NOMO-1 treated with dmso at 0.1 percent for 144 hours (cell line): ENCODE data around the gene NXN.

Experiments used
- DNase-seq: peaks from one replicate; lab custom pipeline; 2025; ENCODE audit not compliant: unreplicated experiment; lab: John Stamatoyannopoulos, UW

The NXN gene

GRCh38 chr17:979539-980405 lies at the start of gene NXN:
NXN (minus strand) TSS chr17:979776.
- DNase-seq, result peak; percentile 17

DNA sequence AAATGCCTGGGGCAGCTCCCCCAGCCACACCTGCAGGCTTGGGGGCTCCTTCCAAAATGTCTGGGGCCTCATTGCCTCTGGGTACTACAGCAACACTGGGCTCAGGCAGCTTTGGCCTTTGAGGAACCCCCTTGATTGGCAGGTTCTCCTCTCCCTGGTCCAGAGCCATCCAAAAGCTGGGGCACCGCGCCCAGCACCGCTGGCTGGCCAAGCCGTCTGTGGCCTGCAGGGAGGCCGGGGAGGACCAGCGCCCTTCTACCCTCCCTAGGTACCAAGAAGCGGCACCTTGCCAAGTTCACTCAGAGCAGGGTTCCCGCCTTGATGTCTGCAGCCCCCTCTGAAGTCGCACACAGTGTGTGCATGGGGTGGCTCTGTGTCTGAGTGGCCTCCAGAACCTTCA lies 47.5 kb upstream of the NXN start:
- DNase-seq, result no peak

GRCh38 chr17:1026599-1026975 lies 47.0 kb upstream of the NXN start:
- no peak for DNase-seq

- DNase-seq, result no peak
Measured at GRCh38 chr17:1025733-1026598, 46.4 kb upstream of the NXN start.

DNA sequence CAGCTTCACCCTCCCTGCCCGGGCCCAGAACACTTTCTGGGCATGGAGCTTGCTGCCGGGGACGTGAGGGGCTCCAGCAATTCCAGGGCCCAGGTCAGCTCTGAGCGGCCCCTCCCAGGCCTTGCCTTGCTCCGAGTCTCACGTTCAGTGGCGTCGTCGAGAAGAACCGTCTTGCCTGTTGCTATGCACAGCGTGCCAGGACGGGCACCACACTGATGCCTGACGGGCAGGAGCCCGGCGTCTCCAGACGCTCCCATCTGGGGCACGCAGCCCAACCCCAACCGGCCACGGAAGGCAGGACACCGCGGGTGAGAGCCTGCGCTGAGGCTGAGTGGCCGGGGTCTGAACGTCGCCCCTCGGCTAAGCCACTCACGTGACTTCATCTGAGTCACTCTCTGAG lies 44.5 kb upstream of the NXN start:
- DNase-seq, result no peak

DNA sequence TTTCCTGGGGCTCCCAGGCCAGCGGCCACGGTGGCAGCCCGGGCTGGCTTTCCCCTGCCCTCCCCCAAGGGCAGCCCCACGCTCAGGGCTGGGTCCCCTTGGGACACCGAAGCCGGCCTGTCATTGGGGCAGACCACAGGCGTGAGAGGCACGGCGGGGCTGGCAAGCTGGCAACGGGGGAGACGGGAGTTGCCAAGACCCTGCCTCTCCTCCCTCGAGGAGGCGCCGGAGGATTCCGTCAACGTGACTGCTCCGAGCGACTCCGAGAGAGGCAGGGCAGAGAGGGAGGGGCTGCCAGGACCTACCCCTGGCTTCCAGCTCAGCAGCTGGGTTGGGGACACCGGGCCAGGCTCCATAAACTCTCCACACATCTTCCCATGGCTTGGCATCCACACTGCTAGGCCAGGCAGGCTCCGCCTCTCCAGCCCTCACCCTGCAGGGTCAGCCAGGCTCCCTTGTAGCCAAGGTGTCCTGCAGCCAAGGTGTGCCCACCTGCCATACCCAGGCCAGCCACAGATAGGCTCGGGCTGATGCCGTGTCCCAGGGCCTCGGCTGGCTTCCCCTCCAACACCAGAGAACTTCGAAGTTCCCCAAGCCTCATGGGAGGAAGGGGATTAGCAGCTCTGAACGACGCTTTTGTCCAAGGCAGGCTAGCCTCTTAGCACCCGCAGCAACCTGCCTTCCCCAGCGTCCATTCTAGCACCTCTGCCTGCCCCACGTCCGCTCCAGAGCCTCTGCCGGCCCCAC lies 42.9 kb upstream of the NXN start:
- no peak for DNase-seq

GRCh38 chr17:1021147-1021546 lies 41.6 kb upstream of the NXN start:
- DNase-seq, result no peak

GRCh38 chr17:1019451-1019850 lies 39.9 kb upstream of the NXN start:
- DNase-seq, result no peak

GRCh38 chr17:1018547-1018946 lies 39.0 kb upstream of the NXN start:
- DNase-seq, result no peak

DNA sequence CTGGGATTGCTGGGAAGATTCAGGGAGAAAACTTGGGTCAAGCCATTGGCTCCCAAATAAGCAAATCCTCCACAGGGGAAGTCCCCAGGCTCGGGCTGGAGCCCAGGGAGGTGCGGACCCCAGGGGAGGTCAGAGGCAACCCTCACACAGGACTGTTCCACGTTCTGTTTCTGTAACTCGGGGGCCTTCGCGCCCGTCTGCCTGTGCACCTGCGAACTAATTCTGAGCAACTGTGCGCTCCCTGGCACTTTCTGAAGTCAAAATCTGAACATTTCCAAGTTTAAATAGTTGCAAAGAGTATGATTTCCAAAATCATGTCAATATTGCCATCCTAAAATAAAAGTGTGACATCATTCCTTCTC lies 34.1 kb upstream of the NXN start:
- no peak for DNase-seq

- DNase-seq, result no peak
Measured at GRCh38 chr17:1012823-1013728, 33.5 kb upstream of the NXN start.

- DNase-seq, result no peak
Measured at GRCh38 chr17:1011760-1012735, 32.5 kb upstream of the NXN start.

- DNase-seq, result no peak
Measured at GRCh38 chr17:1011138-1011537, 31.6 kb upstream of the NXN start.

DNA sequence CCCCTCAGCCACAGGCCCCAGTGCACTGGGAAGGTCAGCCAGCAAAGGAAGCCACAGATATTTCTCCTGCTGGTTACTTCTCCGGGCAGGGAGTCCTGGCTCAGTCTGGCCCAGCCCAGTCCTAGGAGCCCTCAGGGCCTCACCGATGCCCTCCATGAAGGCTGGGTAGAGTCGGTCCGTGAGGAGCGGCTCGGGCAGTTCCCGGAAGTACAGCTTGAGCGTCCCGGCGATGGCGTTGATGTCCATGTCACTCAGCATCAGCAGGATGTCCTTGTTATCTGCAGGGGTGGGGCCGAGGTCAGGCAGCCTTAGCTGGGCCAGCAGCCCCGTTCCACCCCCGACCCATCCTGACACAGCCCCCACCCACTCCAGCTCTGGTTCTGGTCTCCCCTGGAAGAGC lies 31.0 kb upstream of the NXN start:
- no peak for DNase-seq

GRCh38 chr17:1010086-1010450 lies 30.5 kb upstream of the NXN start:
- DNase-seq, result no peak

- DNase-seq, result no peak
Measured at GRCh38 chr17:1009229-1010085, 29.9 kb upstream of the NXN start.

GRCh38 chr17:1008008-1008761 lies 28.6 kb upstream of the NXN start:
- DNase-seq, result no peak
